ENCODE data around the gene SELENBP1. TPM values are rescaled to one million over a fixed set of nuclear protein-coding genes. Genes with fewer than 3 reads are reported as not detected.
"Not testable (repeated sequence)": the region's sequence is repeated elsewhere in the genome, so short reads cannot be mapped to it uniquely, and the experiment has no call there.

SELENBP1 gene
- polyA plus RNA-seq, 1 donor from 2014 or later = not detected

GRCh38 chr1:151390221-151391078, 17.9 kb upstream of the SELENBP1 start:
- not testable (repeated sequence) for H3K4me3 ChIP-seq (ENCODE audit: low read length); H3F3A ChIP-seq (ENCODE audit: insufficient read depth, low read length, poor library complexity, severe bottlenecking); H3K36me3 ChIP-seq (ENCODE audit: insufficient read depth, low read length); H3K27ac ChIP-seq (ENCODE audit: low read length); H3K9ac ChIP-seq (ENCODE audit: low read length); H4K20me1 ChIP-seq (ENCODE audit: insufficient read depth); H3K9me3 ChIP-seq (ENCODE audit: low read length); H3K9me2 ChIP-seq (ENCODE audit: insufficient read depth, low read length); H3K27me3 ChIP-seq (ENCODE audit: insufficient read depth, low read depth, low read length); H3K4me2 ChIP-seq (ENCODE audit: low read length); H2AFZ ChIP-seq (ENCODE audit: low read depth, low read length); H3K79me2 ChIP-seq (replicated peaks; ENCODE audit: insufficient read depth, low read length)

GRCh38 chr1:151386002-151386401, 13.5 kb upstream of the SELENBP1 start:
- no peaks in the 10 kb centered on the region for H3K27me3 ChIP-seq (ENCODE audit: insufficient read depth, low read depth, low read length)

GRCh38 chr1:151384584-151384983, 12.1 kb upstream of the SELENBP1 start:
- H3K9me3 ChIP-seq (ENCODE audit: low read length) = no peaks in the 10 kb centered on the region
- H3K79me2 ChIP-seq (replicated peaks; ENCODE audit: insufficient read depth, low read length) = no peaks in the 10 kb centered on the region
- no peaks in the 10 kb centered on the region for H3K9me2 ChIP-seq (ENCODE audit: insufficient read depth, low read length)
- no peaks in the 10 kb centered on the region for H3K27me3 ChIP-seq (ENCODE audit: insufficient read depth, low read depth, low read length)
- no peak overlapping the region for H3K27ac ChIP-seq (ENCODE audit: low read length)
- H3K4me3 ChIP-seq (ENCODE audit: low read length) = no peak overlapping the region
- H3K4me2 ChIP-seq (ENCODE audit: low read length) = no peak overlapping the region
- no peaks in the 10 kb centered on the region for H3F3A ChIP-seq (ENCODE audit: insufficient read depth, low read length, poor library complexity, severe bottlenecking)
- no peak overlapping the region for H2AFZ ChIP-seq (ENCODE audit: low read depth, low read length)
- H3K36me3 ChIP-seq (ENCODE audit: insufficient read depth, low read length) = no peaks in the 10 kb centered on the region
- H3K9ac ChIP-seq (ENCODE audit: low read length) = no peak overlapping the region
- TF ChIP-seq EP300 (conservative IDR thresholded peaks at IDR 0.05; ENCODE audit: poor library complexity, severe bottlenecking) = no peak
- TF ChIP-seq SMC3 (conservative IDR thresholded peaks at IDR 0.05; ENCODE audit: poor library complexity) = no peak
- no peak for TF ChIP-seq TAF1 (IDR thresholded peaks at IDR 0.05; ENCODE audit: low read depth)
- no peak for TF ChIP-seq MXI1 (conservative IDR thresholded peaks at IDR 0.05; ENCODE audit: poor library complexity, severe bottlenecking)
- TF ChIP-seq EZH2 (IDR thresholded peaks at IDR 0.05; ENCODE audit: borderline replicate concordance, insufficient read depth, low read length, poor library complexity, severe bottlenecking) = no peak
- no peak for TF ChIP-seq POLR2AphosphoS5 (IDR thresholded peaks at IDR 0.05)
- no peak for TF ChIP-seq RAD21 (conservative IDR thresholded peaks at IDR 0.05)
- TF ChIP-seq CTCF (IDR thresholded peaks at IDR 0.05; ENCODE audit: poor library complexity, severe bottlenecking) = no peak
- no peak for TF ChIP-seq REST (IDR thresholded peaks at IDR 0.05; ENCODE audit: borderline replicate concordance)
- H4K20me1 ChIP-seq (ENCODE audit: insufficient read depth) = no peaks in the 10 kb centered on the region

More at GRCh38 chr1:151386002-151386401, 13.5 kb upstream of the SELENBP1 start:
- Histone ChIP-seq H4K20me1 (ENCODE audit: insufficient read depth) (no peaks in the 10 kb centered on the region), H3F3A (ENCODE audit: insufficient read depth, low read length, poor library complexity, severe bottlenecking) (no peaks in the 10 kb centered on the region), H3K9ac (ENCODE audit: low read length) (no peak overlapping the region), H3K36me3 (ENCODE audit: insufficient read depth, low read length) (no peaks in the 10 kb centered on the region), H3K9me3 (ENCODE audit: low read length) (no peaks in the 10 kb centered on the region), H3K9me2 (ENCODE audit: insufficient read depth, low read length) (no peaks in the 10 kb centered on the region), H3K79me2 (replicated peaks; ENCODE audit: insufficient read depth, low read length) (no peaks in the 10 kb centered on the region), H3K4me3 (ENCODE audit: low read length) (no peak overlapping the region), H2AFZ (ENCODE audit: low read depth, low read length) (no peak overlapping the region), H3K27ac (ENCODE audit: low read length) (no peak overlapping the region), H3K4me2 (ENCODE audit: low read length) (no peak overlapping the region)
- TF ChIP-seq SMC3 (conservative IDR thresholded peaks at IDR 0.05; ENCODE audit: poor library complexity) = no peak
- no peak for TF ChIP-seq POLR2AphosphoS5 (IDR thresholded peaks at IDR 0.05)
- no peak for TF ChIP-seq EZH2 (IDR thresholded peaks at IDR 0.05; ENCODE audit: borderline replicate concordance, insufficient read depth, low read length, poor library complexity, severe bottlenecking)
- no peak for TF ChIP-seq MXI1 (conservative IDR thresholded peaks at IDR 0.05; ENCODE audit: poor library complexity, severe bottlenecking)
- no peak for TF ChIP-seq CTCF (IDR thresholded peaks at IDR 0.05; ENCODE audit: poor library complexity, severe bottlenecking)
- no peak for TF ChIP-seq EP300 (conservative IDR thresholded peaks at IDR 0.05; ENCODE audit: poor library complexity, severe bottlenecking)
- TF ChIP-seq TAF1 (IDR thresholded peaks at IDR 0.05; ENCODE audit: low read depth) = no peak
- no peak for TF ChIP-seq RAD21 (conservative IDR thresholded peaks at IDR 0.05)
